ENCODE data around the gene ZNF22.

Gene ZNF22

GRCh38 chr10:44971935-44972757 lies 28.6 kb upstream of the ZNF22 start:
- TF ChIP-seq CTCF (IDR thresholded peaks at IDR 0.05): no peak

GRCh38 chr10:44972874-44973306 lies 27.8 kb upstream of the ZNF22 start:
- no peak for TF ChIP-seq CTCF (IDR thresholded peaks at IDR 0.05)

GRCh38 chr10:44973323-44974081 lies 27.2 kb upstream of the ZNF22 start:
- no peak for TF ChIP-seq CTCF (IDR thresholded peaks at IDR 0.05)

- TF ChIP-seq CTCF (IDR thresholded peaks at IDR 0.05): no peak
These were observed 26.6 kb upstream of the ZNF22 start for GRCh38 chr10:44974082-44974627.

GRCh38 chr10:44974628-44975430 lies 25.9 kb upstream of the ZNF22 start:
- peak; percentile 98 for TF ChIP-seq CTCF (IDR thresholded peaks at IDR 0.05)

- TF ChIP-seq CTCF (IDR thresholded peaks at IDR 0.05): no peak
These were observed 25.0 kb upstream of the ZNF22 start for GRCh38 chr10:44975431-44976331.
